Measurements from ENCODE around the gene SMOC2. TPM values are rescaled to one million over a fixed set of nuclear protein-coding genes. Genes with fewer than 3 reads are reported as not detected.

SMOC2 gene
- total RNA-seq, 1 donor from 2014 or later: 12.6 TPM

- H3K27me3 ChIP-seq (ENCODE audit: low read depth): peaks cover 14% of the 10 kb centered on the region
- no peaks in the 10 kb centered on the region for H3K4me1 ChIP-seq
- intact Hi-C loops (cut with DNase I): no loop called here
- H3K36me3 ChIP-seq: no peaks in the 10 kb centered on the region
- no peak overlapping the region for H3K27ac ChIP-seq
- no peaks in the 10 kb centered on the region for H3K9me3 ChIP-seq
- TF ChIP-seq, protein P1, sequence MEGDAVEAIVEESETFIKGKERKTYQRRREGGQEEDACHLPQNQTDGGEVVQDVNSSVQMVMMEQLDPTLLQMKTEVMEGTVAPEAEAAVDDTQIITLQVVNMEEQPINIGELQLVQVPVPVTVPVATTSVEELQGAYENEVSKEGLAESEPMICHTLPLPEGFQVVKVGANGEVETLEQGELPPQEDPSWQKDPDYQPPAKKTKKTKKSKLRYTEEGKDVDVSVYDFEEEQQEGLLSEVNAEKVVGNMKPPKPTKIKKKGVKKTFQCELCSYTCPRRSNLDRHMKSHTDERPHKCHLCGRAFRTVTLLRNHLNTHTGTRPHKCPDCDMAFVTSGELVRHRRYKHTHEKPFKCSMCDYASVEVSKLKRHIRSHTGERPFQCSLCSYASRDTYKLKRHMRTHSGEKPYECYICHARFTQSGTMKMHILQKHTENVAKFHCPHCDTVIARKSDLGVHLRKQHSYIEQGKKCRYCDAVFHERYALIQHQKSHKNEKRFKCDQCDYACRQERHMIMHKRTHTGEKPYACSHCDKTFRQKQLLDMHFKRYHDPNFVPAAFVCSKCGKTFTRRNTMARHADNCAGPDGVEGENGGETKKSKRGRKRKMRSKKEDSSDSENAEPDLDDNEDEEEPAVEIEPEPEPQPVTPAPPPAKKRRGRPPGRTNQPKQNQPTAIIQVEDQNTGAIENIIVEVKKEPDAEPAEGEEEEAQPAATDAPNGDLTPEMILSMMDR (IDR thresholded peaks at IDR 0.05): no peak
- no peak for DNase-seq
- no peak for ATAC-seq
- no peak overlapping the region for H3K4me3 ChIP-seq
Observed at GRCh38 chr6:168473197-168473596, 32.2 kb downstream of the SMOC2 start.

- H3K27me3 ChIP-seq (ENCODE audit: low read depth): peaks cover 14% of the 10 kb centered on the region
- ATAC-seq (no peak), DNase-seq (no peak)
- no peak overlapping the region for H3K4me3 ChIP-seq
- TF ChIP-seq, protein P1 (IDR thresholded peaks at IDR 0.05): no peak
- no peaks in the 10 kb centered on the region for H3K36me3 ChIP-seq
- no peak overlapping the region for H3K27ac ChIP-seq
- intact Hi-C loops (cut with DNase I): no loop called here
- H3K4me1 ChIP-seq: no peaks in the 10 kb centered on the region
- no peaks in the 10 kb centered on the region for H3K9me3 ChIP-seq
Observed at GRCh38 chr6:168475188-168476013, 34.4 kb downstream of the SMOC2 start.

GRCh38 chr6:168479421-168479820 lies 38.4 kb downstream of the SMOC2 start:
- DNase-seq (no peak), ATAC-seq (no peak)
- no peak overlapping the region for H3K4me3 ChIP-seq
- intact Hi-C loops (cut with DNase I): no loop called here
- H3K27ac ChIP-seq: no peak overlapping the region
- TF ChIP-seq, protein P1 (IDR thresholded peaks at IDR 0.05): no peak
- no peaks in the 10 kb centered on the region for H3K36me3 ChIP-seq
- H3K9me3 ChIP-seq: no peaks in the 10 kb centered on the region
- H3K27me3 ChIP-seq (ENCODE audit: low read depth): peaks cover 9% of the 10 kb centered on the region
- H3K4me1 ChIP-seq: no peaks in the 10 kb centered on the region

- intact Hi-C loops (cut with DNase I): no loop called here
- H3K4me3 ChIP-seq: no peak overlapping the region
- TF ChIP-seq, protein P1 (IDR thresholded peaks at IDR 0.05): no peak
- H3K9me3 ChIP-seq: no peaks in the 10 kb centered on the region
- H3K4me1 ChIP-seq: no peaks in the 10 kb centered on the region
- DNase-seq (no peak), ATAC-seq (no peak)
- no peaks in the 10 kb centered on the region for H3K36me3 ChIP-seq
- no peak overlapping the region for H3K27ac ChIP-seq
- H3K27me3 ChIP-seq (ENCODE audit: low read depth): peaks cover 5% of the 10 kb centered on the region
Observed at GRCh38 chr6:168480481-168480880, 39.5 kb downstream of the SMOC2 start.

DNA sequence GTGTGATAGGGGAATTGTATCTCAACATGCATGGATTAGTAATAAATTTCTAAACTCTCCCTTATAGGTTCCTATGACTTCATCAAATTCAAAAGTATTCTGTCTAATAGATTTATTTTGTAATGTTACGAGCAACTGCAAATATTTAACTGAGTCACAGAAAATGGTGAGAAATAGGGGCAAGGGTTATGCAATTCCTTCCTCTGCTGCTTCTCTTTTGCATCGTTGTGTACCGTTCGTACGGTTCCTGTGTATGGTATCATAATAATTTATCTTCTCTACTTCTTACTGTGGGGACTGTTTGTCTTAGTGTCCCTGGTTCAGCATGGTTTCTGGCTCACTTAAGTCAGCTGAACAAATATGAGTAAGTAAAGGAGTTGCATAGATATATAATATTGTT lies 44.8 kb downstream of the SMOC2 start:
- Histone ChIP-seq H3K4me3 (no peak overlapping the region), H3K36me3 (no peaks in the 10 kb centered on the region), H3K9me3 (no peaks in the 10 kb centered on the region), H3K27ac (no peak overlapping the region), H3K4me1 (no peaks in the 10 kb centered on the region), H3K27me3 (ENCODE audit: low read depth) (no peaks in the 10 kb centered on the region)
- TF ChIP-seq, protein P1 (IDR thresholded peaks at IDR 0.05): no peak
- intact Hi-C loops (cut with DNase I): no loop called here
- DNase-seq (no peak), ATAC-seq (no peak)

Measured in lower lobe of right lung (tissue), 2 donors.